Renal cortical epithelial cell (primary cell): ENCODE data around the gene RRAGA. TPM values are rescaled to one million over a fixed set of nuclear protein-coding genes. Genes with fewer than 3 reads are reported as not detected.
"Not testable (repeated sequence)": the region's sequence is repeated elsewhere in the genome, so short reads cannot be mapped to it uniquely, and the experiment has no call there.

Experiments used
- DNase-seq: peaks from one replicate; pipeline ENCODE4 v3.0.0-alpha.2; 2011; ENCODE audit warnings: low read depth
- total RNA-seq: library from RNA; depleted of rRNA; stranded (reverse); fragments of >200 nt; gene quantifications from 2 replicates; pipeline ENCODE4 v1.2.3, GENCODE V29; 2014

The RRAGA gene, protein sequence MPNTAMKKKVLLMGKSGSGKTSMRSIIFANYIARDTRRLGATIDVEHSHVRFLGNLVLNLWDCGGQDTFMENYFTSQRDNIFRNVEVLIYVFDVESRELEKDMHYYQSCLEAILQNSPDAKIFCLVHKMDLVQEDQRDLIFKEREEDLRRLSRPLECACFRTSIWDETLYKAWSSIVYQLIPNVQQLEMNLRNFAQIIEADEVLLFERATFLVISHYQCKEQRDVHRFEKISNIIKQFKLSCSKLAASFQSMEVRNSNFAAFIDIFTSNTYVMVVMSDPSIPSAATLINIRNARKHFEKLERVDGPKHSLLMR
- 22.2 and 76.9 TPM in 2 replicates for total RNA-seq

DNA sequence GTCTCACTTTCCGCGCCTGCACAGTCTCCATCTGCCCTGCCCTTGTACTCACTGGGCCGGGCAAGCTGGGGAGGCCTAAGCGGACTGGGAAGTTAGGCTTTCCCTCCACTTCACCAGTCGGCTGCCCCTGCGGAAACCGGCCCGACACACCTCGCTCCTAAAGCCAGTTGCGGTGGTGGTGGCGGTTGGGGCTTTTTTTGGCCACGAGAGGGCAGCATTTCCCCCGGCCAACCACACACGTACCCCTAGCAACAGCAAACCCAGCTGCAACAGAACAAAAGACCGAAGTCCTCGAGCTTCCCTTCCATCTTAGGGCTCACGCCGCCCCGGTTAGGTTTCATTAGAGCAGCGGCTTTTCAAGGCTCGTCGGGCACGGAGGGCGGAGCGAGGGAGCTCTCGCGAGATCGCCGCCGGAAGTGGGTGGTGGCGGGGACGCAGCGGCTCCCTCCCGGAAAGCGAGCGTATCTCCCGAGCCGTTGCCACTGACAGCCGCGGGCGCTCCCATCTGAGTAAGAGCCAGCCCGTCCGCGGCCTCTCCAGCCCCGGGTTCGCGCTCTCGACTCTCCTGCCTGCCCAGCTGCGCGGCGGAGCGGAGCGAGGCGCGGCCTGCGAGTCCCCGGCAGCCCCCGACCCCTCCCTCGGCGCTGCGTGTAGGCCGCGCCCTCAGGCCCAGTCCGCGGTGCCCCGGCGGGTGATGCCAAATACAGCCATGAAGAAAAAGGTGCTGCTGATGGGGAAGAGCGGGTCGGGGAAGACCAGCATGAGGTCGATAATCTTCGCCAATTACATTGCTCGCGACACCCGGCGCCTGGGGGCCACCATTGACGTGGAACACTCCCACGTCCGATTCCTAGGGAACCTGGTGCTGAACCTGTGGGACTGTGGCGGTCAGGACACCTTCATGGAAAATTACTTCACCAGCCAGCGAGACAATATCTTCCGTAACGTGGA is at the start of gene RRAGA:
Gene RRAGA (plus strand): TSS at position 462 of the 951 bp plus-strand sequence. CDS start 233 bp downstream, at position 695.
- peak; percentile 94 for DNase-seq

DNA sequence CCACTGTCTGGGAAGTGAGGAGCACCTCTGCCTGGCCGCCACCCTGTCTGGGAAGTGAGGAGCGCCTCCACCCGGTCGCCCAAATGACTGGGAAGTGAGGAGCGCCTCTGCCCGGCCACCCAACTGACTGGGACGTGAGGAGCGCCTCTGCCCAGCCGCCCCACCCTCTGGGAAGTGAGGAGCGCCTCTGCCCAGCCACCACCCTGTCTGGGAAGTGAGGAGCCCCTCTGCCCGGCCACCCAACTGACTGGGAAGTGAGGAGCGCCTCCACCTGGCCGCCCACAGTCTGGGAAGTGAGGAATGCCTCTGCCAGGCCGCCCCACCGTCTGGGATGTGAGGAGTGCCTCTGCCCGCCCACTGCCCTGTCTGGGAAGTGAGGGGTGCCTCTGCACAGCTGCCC is 49.1 kb upstream of the RRAGA start:
- DNase-seq: no peak

DNA sequence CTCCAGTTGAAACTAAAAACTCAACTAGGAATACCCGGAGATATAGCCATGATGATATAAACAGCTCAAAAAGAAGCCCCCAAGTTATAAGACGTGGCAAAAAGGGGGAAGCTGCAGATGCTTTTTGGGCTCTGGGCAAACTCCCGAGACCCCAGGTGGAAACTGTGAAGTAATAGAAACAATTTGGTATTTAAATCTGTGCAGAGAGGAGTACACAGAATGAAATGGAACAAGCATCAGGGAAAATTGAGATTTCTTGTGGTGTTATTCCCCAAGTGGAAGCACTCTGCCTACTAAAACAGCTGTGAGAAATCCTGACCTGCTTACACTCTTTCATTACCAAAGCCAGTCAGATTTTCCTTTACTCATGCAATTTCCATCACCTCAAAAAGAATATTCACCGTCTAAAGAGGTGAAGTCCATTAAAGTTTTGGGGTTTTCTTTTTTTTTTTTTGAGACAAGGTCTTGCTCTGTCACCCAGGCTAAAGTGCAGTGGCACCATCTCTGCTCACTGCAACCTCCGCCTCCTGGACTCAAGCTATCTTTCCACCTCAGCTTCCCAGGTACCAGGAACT is 39.7 kb upstream of the RRAGA start:
- DNase-seq: no peak

DNA sequence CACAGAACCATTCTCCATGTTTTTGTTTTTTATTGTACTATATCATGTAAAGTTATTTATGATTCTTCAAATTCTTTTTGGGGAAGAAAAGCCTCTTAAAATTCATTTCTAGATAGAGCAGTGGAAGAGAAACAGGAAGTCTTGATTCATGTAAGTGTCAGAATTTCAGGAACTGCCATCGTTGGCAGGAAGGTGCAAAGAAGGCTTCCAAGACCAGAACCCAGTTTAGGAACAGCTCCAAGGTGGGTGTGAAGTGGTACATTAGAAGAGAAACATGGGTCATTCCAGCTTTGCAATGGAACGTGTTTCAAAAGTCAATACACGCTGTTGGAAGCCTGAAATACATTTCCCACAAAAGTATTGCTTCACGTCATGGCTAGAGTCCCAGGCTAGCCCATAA is 31.0 kb upstream of the RRAGA start:
- no peak for DNase-seq

DNA sequence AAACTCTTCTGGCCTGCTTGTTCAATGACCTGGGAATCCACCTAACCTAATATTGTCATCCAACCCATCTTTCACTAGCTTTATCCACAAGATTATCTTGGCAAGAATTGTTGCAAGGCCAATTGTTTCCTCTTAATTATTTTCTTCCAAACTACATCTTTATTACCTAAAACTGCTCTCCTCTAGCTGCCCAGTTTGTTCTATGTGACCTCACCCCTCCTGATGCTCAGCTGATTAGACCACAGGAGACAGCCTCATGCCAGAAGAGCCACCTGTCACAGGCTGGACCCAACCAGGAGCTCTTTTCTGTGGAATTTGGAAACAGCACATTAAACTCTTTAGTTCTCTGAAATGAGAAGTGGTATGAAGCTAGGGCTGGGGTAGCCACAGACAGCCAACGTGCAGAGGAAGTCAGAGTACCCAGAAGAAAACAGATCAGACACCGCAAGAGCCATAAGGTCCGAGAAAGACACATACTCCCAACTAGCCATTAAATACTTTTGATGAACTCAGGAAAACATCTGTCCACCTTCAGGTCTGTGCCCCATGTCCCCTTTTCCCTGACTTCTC is 28.3 kb upstream of the RRAGA start:
- no peak for DNase-seq

DNA sequence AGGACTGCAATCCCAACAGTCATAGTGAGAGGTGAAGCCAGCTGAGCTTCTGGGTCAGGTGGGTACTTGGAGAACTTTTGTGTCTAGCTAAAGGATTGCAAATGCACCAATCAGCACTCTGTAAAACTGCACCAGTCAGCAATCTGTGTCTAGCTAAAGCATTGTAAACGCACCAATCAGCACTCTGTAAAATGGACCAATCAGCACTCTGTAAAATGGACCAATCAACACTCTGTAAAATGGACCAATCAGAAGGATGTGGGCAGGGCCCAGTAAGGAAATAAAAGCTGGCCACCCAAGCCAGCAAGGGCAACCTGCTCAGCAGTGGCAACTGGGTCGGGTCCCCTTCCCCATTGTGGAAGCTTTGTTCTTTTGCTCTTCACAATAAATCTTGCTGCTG is 27.6 kb upstream of the RRAGA start:
- not testable (repeated sequence) for DNase-seq

DNA sequence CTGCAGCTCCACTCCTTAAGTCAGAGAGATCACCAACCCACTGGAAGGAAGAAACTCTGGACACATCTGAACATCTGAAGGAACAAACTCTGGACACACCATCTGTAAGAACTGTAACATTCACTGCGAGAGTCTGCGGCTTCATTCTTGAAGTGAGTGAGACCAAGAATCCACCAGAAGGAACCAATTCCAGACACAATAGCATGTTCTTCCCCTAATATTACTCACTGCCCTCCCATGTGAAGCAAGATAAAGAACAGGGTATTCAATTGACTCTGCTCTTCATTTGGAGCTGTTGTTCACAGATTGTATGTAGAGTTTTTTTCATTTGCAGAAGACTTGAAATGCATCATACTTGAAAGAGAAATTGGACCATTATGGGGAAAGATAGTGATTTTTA is 27.0 kb upstream of the RRAGA start:
- no peak for DNase-seq

DNA sequence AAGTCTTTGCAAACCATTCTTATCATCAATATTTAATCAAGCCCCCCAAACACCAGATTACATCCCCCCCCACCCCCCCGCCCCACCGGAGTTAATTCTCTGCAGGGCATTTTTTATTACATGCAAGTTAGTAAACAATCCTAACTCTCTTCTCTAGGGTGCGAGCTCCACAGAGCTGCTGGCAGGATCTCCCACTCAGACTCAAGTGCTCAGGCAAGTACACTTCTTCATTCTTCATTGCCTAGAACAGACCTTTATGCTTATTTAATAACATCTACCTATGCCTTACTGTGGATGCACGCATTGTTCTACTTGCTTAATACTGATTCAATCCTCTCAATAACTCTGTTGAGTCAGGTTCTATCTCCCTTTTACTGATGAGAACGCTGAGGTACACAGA is 26.1 kb upstream of the RRAGA start:
- DNase-seq: no peak

DNA sequence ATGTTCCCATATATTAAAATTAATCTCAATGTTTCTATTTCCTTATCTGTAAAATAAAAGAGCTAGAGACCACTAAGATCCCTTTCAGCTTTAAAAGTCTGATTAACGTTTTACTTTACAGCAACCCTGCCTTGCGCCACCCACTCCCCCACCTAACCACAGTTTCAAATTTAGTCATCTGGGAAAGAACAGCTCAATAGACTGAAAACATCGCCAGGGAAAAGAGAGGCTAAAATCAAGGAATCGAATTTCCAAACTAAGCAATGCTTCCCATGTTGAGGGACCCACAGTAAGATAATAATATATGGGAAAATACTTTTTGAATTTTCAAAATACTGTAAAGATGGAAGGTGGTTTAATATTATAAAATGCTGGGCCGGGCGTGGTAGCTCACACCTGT is 22.9 kb upstream of the RRAGA start:
- no peak for DNase-seq

DNA sequence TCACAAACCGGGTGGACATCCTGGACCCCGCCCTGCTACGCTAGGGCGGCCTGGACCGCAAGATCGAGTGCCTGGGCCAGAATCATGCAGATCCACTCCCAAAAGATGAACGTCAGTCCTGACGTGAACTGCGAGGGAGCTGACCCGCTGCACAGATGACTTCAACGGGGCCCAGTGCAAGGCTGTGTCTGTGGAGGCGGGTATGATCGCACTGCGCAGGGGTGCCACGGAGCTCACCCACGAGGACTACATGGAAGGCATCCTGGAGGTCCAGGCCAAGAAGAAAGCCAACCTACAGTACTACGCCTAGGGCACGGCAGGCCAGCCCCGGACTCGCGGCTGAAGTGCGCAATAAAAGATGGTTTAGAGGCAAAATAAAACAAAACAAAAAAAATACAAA is 21.4 kb upstream of the RRAGA start:
- DNase-seq: no peak

DNA sequence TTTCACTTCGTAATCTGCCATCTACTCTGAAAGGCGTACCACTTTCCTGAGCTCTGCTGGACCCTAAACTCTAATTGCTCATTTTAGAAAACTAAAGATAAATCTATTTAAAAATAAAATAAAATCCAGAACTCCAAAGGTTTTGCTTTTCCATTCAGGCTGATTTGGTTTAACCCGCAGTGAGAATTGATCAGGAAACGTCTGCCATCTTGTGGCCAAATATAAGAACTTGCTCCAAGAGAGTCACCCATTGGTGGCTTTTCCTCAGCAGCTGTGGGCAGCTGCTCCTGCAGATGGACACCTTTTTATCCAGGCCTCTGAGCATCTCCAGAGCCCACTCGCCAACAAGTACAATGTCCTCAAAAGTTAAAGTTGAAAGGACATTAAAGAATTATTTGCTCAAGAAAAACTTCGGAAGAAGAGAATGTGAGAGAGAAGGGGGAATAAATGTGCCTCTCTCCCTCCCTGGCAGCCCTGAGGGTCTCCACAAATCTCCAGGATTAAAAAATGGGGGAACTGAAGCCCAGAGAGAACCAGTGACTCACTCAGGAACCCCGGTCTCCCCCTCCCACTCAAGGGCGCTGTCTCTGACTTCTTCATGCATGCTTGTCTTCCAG is 20.3 kb upstream of the RRAGA start:
- peak; percentile 58 for DNase-seq

DNA sequence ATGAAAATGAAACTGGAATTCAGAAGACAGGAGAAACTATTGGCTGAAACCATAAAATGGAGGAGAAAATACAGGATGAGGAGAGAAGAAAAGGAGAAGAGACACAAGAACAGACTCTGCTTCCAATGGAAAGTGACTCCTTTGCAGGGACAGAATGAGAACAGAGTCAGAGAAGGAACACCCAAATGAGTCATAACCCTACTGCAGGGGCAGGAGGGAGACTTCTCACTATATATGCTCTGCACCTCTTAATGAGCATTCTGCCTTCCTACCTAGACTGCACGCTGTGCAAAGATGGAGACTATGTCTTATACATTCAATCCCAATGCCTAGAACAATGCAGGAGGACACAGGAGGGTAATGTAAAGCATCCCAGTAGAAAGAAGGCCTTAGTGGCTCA is 18.3 kb upstream of the RRAGA start:
- no peak for DNase-seq

DNA sequence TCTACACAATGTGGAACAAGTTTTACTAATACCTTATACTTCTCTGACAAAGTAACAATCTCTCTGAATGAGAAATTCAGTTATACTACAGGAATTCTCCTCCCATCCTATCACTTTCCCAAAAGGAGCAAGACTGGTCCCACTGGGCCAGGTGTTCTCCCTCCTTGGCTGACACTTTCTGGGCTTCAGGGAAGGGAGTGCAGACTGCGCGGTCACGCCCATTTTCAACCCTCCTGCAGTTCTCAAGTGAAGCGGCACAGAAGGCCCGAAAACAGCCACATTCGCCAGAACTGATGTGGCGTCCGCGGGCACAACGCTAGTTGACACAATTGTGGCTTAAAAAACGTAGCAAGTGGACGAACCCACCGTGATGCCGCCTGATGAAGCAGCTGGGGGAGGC is 16.8 kb upstream of the RRAGA start:
- DNase-seq: no peak

DNA sequence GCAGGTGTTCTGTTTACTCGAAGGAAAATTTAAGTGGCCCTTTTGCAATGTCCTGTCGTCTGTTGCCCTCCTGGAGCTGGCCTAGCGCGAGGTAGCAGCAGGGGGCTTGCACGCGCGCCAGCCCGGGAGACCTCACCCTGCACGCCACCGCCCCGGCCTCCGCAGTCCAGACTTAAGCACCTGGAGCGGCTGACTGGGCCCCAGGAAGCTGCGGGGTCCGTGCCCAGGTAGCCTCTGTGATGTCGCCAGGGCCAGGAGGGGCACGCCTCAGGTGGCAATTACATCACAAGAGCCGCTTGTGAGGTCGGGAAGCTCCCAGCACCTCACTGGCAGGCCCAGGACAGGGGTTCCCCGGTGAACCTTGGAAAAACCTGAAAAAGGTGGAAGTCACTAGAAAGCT is 16.2 kb upstream of the RRAGA start, which contains the start of gene SAXO1:
Gene SAXO1 (minus strand): TSS at position 195 of the 400 bp plus-strand sequence. CDS start 301 bp downstream, outside the sequence.
- DNase-seq: no peak

DNA sequence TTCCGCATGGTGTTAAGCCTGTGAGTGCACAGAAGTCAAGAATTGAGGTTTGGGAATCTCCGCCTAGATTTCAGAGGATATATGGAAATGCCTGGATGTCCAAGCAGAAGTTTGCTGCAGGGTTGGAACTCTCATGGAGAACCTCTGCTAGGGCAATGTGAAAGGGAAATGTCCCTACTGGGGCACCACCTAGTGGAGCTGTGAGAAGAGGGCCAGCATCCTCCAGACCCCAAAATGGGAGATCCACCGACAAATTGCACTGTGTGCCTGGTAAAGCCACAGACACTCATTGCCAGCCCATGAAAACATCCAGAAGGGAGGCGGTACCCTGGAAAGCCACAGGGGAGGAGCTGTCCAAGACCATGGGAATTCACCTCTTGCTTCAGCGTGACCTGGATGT is 12.6 kb upstream of the RRAGA start:
- DNase-seq: no peak

DNA sequence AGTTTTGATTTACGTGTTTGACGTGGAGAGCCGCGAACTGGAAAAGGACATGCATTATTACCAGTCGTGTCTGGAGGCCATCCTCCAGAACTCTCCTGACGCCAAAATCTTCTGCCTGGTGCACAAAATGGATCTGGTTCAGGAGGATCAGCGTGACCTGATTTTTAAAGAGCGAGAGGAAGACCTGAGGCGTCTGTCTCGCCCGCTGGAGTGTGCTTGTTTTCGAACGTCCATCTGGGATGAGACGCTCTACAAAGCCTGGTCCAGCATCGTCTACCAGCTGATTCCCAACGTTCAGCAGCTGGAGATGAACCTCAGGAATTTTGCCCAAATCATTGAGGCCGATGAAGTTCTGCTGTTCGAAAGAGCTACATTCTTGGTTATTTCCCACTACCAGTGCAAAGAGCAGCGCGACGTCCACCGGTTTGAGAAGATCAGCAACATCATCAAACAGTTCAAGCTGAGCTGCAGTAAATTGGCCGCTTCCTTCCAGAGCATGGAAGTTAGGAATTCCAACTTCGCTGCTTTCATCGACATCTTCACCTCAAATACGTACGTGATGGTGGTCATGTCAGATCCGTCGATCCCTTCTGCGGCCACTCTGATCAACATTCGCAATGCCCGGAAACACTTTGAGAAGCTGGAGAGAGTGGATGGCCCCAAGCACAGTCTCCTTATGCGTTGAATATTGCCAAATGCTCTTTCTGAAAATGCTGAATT is 850 bp downstream of the RRAGA start:
- peak; percentile 31 for DNase-seq

DNA sequence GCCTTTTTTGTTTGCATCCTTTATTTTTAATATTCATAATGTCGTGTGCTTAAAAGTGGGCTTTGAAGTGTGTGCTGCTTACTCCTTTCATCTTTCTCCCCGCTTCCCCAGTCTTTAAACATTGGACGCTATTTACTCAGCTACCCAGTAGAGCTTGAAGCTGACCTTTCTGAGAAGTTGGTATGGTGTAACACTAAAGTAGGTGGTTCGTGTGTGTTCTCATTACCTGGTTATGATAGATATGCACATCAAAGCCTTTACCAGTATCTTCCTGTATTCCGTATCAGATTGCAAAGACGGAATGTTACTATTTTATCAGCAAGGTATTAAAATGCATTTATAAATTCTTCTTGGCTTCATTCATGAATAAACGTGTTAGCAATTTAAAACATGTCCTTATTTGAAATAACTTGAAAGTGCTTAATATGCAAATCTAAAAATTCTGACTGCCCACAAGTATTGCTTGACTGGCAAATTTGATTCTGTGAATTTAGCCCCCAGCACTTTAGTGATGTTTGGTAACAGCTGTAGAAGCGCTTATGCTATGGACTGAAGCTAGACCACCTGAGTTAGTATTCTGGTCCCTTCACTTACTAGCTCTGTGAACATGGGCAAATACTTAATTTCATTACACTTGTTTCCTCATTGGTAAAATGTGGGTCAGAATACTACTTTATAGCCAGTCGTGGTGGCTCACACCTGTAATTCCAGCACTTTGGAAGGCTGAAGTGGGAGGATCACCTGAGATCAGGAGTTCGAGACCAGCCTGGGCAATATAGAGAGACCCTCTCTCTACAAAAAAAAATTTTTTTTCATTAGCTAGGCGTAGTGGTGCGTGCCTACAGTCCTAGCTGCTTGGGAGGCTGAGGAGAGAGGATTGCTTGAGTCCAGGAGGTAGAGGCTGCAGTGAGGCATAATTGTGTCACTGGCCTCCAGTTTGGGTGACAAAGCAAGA is 1.7 kb downstream of the RRAGA start:
- DNase-seq: peak; percentile 65

DNA sequence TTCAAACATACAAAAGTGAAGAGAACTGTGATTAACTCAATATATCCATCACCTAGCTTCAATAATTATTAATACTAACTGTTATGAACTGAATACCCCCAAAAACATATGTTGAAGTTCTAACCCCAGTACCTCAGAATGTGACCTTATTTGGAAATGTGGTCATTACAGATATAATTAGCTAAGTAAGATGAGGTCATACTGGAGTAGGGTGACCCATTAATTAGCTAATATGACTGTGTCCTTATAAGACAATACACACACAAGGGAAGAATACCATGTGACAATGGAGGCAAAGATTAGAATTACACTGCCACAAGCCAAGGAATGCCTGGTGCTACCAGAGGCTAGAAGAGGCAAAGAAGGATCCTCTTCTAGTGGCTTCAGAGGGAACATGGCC is 7.8 kb downstream of the RRAGA start:
- DNase-seq: no peak

DNA sequence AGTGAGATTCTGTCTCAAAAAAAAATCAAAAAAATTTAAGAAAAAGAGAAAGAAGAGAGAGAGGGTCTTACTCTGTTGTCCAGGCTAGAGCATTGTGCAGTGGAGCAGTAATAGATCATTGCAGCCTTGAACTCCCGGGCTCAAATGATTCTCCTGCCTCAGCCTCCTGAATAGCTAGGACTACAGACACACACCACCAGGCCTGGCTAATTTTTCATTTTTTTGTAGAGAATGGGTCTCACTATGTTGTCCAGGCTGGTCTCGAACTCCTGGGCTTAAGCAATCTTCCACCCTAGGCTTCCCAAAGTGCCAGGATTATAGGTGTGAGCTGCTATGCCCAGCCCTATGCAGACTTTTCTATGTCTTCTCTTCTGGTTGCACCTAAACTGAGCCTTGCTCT is 25.0 kb downstream of the RRAGA start:
- no peak for DNase-seq

DNA sequence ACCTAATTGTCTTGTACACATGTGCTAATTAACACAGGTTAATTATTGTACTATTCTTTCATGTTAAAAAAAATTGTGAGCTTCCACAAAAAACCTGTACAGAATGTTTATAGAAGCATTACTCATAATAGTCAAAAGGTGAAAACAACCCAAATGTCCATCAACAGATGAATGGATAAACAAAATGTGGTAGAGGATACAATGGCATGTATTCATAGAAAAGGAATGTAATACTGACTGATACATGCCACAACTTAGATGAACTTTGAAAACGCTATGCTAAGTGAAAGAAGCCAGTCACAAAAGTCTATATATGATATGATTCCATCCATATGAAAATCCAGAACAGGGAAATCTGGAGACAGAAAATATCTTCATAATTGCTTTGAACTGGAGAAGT is 25.6 kb downstream of the RRAGA start:
- DNase-seq: peak; percentile 66
